ENCODE data around the gene ZNF880.

DNA sequence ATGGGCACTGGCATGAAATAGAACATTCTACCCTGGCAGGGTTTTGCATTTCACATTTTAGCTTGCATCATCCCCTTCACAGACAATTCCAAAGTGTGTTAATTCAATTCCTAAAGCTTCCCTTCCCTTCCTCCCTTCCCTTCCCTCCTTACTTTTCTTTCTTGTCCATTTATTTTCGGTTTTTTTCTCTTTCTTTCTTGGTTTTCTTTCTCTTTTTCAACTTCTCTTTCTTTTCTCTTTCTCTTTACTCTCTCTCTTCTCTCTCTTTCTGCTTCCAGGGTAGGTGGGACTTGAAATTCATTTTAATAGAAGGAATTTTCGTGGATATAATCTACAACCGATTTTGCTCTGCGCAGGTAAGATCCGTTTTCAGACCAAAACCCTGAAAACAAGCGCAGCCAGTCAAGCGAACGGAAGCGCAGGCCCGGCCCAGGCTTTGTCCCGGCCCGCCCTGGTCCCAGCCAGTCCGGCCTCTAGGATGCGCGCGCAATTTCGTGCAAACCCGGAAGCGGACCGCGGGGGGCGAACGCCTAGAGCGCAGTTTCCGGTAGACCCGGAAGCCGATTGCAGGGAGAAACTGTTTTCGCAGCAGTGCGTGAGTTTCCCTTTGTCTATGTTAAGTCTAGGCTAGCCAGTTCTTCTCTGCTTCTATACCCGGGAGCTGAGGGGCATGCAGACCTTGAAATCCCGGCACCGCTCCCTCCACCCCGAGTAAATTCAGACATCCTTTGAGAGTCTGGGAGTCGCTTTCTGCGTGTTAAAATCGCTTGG lies 27.8 kb downstream of the ZNF880 start, which contains the start of gene ZNF528:
- no peak for TF ChIP-seq POLR2A (IDR thresholded peaks at IDR 0.05; ENCODE audit: low read depth, low read length)
- TF ChIP-seq TAF1 (IDR thresholded peaks at IDR 0.05; ENCODE audit: borderline replicate concordance, low read depth, low read length), result no peak

Measured in GM12892 (cell line).